ENCODE data around the gene LCN9.

GRCh38 chr9:135696446-135696845 is 33.3 kb downstream of the LCN9 start:
- TF ChIP-seq POLR2A (IDR thresholded peaks at IDR 0.05; ENCODE audit: low read length), result no peak
- TF ChIP-seq GATA1 (IDR thresholded peaks at IDR 0.05; ENCODE audit: low read depth, low read length), result no peak
